Measurements from ENCODE around the gene DOCK4. TPM values are rescaled to one million over a fixed set of nuclear protein-coding genes. Genes with fewer than 3 reads are reported as not detected.
A peak's percentile ranks its signal among the peaks of the same experiment; 100 is the strongest.

DOCK4 gene
- total RNA-seq, 1 donor from 2014 or later, result 10.6 TPM

DNA sequence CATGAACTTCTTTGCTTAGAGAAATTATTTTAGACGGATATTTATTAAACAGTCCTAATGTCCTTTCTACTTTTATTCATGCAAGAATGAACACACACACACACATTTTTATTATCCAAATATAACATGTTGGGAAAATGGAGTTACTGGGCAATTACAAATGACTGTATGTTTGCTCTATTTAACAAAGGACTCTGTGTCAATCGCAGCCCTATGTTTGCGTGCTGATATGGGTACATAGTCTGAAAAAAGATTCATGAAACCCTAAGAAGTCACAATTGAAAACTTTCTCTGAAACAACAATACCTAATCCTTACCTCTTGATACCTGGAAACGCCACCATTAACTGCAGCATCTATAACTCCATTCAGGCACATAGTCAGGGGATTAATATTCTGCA is 459.2 kb downstream of the DOCK4 start:
- DNase-seq (ENCODE audit: low read depth), result no peak
- TF ChIP-seq, protein P1, sequence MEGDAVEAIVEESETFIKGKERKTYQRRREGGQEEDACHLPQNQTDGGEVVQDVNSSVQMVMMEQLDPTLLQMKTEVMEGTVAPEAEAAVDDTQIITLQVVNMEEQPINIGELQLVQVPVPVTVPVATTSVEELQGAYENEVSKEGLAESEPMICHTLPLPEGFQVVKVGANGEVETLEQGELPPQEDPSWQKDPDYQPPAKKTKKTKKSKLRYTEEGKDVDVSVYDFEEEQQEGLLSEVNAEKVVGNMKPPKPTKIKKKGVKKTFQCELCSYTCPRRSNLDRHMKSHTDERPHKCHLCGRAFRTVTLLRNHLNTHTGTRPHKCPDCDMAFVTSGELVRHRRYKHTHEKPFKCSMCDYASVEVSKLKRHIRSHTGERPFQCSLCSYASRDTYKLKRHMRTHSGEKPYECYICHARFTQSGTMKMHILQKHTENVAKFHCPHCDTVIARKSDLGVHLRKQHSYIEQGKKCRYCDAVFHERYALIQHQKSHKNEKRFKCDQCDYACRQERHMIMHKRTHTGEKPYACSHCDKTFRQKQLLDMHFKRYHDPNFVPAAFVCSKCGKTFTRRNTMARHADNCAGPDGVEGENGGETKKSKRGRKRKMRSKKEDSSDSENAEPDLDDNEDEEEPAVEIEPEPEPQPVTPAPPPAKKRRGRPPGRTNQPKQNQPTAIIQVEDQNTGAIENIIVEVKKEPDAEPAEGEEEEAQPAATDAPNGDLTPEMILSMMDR (conservative IDR thresholded peaks at IDR 0.05; ENCODE audit: low read depth, low read length), result no peak
- H3K4me3 ChIP-seq (ENCODE audit: low read depth, low read length), result no peak overlapping the region

DNA sequence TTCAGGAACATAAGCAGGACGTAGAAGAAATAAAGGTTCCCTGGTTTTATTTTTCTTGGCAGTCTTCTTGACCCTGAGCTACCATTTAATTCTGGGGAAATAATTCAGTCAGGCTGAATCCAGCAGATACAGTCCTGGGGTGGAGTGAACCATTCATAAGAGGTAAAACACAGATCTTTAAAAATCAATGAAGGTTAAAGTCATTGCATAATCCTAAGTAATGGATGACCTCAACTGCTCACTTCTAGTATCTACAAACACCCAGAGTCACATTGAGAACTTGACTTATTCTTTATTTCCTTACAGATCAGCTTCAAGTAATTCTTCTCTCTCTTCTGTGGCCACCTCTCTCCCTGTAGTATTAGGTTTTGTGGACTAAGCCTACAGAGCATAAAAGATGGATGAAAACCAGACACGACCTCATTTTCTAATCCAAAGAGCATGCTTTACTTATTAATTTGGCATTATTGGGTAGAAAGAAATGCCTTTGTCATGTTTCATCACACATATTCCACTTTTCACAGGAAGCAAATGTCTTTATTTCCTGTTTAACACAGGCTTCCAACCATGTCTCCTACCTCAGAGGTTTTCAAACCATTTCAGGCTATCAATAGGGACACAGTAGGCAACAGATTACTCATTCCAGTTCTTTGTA is 461.6 kb downstream of the DOCK4 start:
- H3K4me3 ChIP-seq (ENCODE audit: low read depth, low read length), result no peak overlapping the region
- TF ChIP-seq, protein P1 (conservative IDR thresholded peaks at IDR 0.05; ENCODE audit: low read depth, low read length), result no peak
- no peak for DNase-seq (ENCODE audit: low read depth)

DNA sequence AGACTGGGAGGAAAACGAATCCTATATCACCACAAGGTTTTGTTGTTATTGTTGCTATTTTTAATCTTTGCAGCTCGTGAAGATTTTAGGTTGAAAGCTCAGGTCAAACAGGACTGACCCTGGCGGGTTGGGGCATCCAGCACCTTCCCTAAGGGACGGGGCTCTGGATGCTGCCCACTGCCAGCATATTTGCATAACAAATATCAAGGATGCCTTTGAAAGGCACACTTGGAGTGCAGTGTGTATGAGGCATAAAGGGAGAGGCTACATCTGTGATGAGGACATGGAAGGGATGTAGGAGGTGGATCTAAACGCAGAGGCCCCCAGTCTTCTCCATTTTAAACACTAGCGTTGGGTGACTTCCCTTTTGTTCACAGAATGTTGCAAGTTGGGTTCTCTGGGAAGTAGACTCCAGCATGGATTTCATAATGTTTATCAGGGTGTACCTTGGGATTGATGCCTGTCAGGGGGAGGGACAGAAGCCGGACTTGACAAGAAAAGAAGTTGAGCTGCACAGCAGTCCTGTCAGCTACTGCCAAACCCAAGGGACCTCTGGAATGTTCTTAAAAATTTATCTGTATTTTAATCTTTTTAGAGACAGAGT is 462.9 kb downstream of the DOCK4 start:
- TF ChIP-seq, protein P1 (conservative IDR thresholded peaks at IDR 0.05; ENCODE audit: low read depth, low read length), result no peak
- DNase-seq (ENCODE audit: low read depth), result no peak
- H3K4me3 ChIP-seq (ENCODE audit: low read depth, low read length), result no peak overlapping the region

DNA sequence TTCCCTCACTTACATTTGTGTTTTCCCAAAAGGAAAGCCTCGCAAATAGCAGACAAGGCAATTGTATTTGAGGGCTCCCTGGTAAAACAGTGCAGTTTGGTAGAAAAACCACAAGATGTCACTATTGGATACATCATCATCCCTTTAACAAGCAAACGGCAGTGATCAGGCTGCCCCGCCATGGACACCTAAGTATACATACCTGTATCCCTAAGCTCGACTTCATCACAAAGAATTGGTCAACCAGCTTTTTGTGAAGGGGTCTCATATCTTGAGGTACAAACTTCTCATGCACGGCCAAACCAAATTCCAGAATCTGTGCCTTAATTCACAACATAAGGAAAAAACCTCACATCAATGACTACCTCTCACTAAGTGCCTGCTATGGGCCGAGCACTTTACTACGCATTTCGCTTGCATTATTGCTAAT is 464.4 kb downstream of the DOCK4 start:
- no peak overlapping the region for H3K4me3 ChIP-seq (ENCODE audit: low read depth, low read length)
- no peak for DNase-seq (ENCODE audit: low read depth)
- TF ChIP-seq, protein P1 (conservative IDR thresholded peaks at IDR 0.05; ENCODE audit: low read depth, low read length), result peak; percentile 68

DNA sequence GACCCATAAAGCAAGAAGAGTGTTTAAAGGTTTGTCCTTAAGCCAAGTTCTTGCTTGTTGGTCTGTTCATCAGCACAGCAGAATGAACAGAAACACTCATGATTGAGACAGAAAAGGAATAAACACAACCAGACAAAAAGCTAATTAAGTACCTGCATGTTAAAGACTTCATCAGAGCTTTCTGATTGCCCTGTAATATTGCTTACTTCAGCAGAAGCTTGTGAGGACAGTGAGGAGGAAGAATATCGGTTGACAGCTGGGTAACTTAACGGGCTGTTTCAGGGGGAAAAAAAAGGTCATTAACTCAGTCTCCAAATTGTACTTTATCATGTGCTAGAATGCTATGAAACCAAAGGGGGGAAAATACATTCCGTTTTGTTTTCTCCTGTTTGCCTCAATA is 465.3 kb downstream of the DOCK4 start:
- TF ChIP-seq, protein P1 (conservative IDR thresholded peaks at IDR 0.05; ENCODE audit: low read depth, low read length), result no peak
- H3K4me3 ChIP-seq (ENCODE audit: low read depth, low read length), result no peak overlapping the region
- no peak for DNase-seq (ENCODE audit: low read depth)

DNA sequence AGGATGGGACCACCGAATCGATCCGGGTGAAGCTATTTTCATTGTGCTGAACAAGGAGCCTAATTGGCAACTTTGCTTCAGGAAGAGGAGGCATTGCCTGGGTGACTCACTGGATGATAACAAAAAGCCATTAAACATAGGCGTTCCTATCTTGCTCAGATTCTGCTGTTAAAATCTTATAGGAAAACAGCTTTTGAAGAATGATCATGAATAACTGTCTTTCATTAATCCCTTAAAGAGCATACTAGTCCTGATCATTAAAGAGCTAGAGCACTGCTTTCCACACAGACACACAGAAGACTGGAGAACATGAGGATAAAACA is 469.7 kb downstream of the DOCK4 start:
- TF ChIP-seq, protein P1 (conservative IDR thresholded peaks at IDR 0.05; ENCODE audit: low read depth, low read length), result no peak
- no peak for DNase-seq (ENCODE audit: low read depth)
- no peak overlapping the region for H3K4me3 ChIP-seq (ENCODE audit: low read depth, low read length)
